ENCODE measurements around the gene PRKD1.

PRKD1 gene

GRCh38 chr14:29759521-29760340 lies 167.9 kb downstream of the PRKD1 start:
- no peak for TF ChIP-seq TOX (CRISPR knock-in tag; IDR thresholded peaks at IDR 0.05; ENCODE audit: borderline replicate concordance)
- TF ChIP-seq TSHZ2 (CRISPR knock-in tag; IDR thresholded peaks at IDR 0.05): no peak
- ATAC-seq: no peak

GRCh38 chr14:29757711-29758233 lies 169.9 kb downstream of the PRKD1 start:
- TF ChIP-seq RARB (CRISPR knock-in tag; IDR thresholded peaks at IDR 0.05) (no peak), CREB5 (CRISPR knock-in tag; IDR thresholded peaks at IDR 0.05; ENCODE audit: low read depth) (no peak), CSDC2 (CRISPR knock-in tag; IDR thresholded peaks at IDR 0.05) (no peak)
- ATAC-seq: no peak

GRCh38 chr14:29757188-29757680 lies 170.4 kb downstream of the PRKD1 start:
- ATAC-seq: no peak
- no peak for TF ChIP-seq PATZ1 (CRISPR knock-in tag; IDR thresholded peaks at IDR 0.05; ENCODE audit: borderline replicate concordance)
- no peak for TF ChIP-seq ZFP30 (CRISPR knock-in tag; IDR thresholded peaks at IDR 0.05)
- TF ChIP-seq SNAI2 (CRISPR knock-in tag; IDR thresholded peaks at IDR 0.05): no peak
- TF ChIP-seq TSHZ2 (CRISPR knock-in tag; IDR thresholded peaks at IDR 0.05): no peak
- no peak for TF ChIP-seq ZNF8 (CRISPR knock-in tag; IDR thresholded peaks at IDR 0.05)
- TF ChIP-seq ZFP3 (CRISPR knock-in tag; IDR thresholded peaks at IDR 0.05): no peak
- TF ChIP-seq ISL1 (CRISPR knock-in tag; IDR thresholded peaks at IDR 0.05): no peak
- TF ChIP-seq ZNF565 (CRISPR knock-in tag; conservative IDR thresholded peaks at IDR 0.05; ENCODE audit: low read depth): no peak
- no peak for TF ChIP-seq PPARA (CRISPR knock-in tag; IDR thresholded peaks at IDR 0.05; ENCODE audit: borderline replicate concordance)

GRCh38 chr14:29756019-29756385 lies 171.6 kb downstream of the PRKD1 start:
- ATAC-seq: no peak
- TF ChIP-seq ZFP30 (CRISPR knock-in tag; IDR thresholded peaks at IDR 0.05) (no peak), OSR1 (CRISPR knock-in tag; IDR thresholded peaks at IDR 0.05) (no peak), CSRNP3 (CRISPR knock-in tag; IDR thresholded peaks at IDR 0.05) (no peak), ARNTL (CRISPR knock-in tag; IDR thresholded peaks at IDR 0.05; ENCODE audit: borderline replicate concordance, low read depth) (no peak), TCF4 (CRISPR knock-in tag; IDR thresholded peaks at IDR 0.05; ENCODE audit: borderline replicate concordance) (no peak), ZC3H10 (CRISPR knock-in tag; IDR thresholded peaks at IDR 0.05) (no peak), CREB5 (CRISPR knock-in tag; IDR thresholded peaks at IDR 0.05; ENCODE audit: low read depth) (no peak), ZNF70 (CRISPR knock-in tag; IDR thresholded peaks at IDR 0.05) (no peak), PPARA (CRISPR knock-in tag; IDR thresholded peaks at IDR 0.05; ENCODE audit: borderline replicate concordance) (no peak), POU6F1 (CRISPR knock-in tag; IDR thresholded peaks at IDR 0.05; ENCODE audit: borderline replicate concordance, low read depth) (no peak), TOX (CRISPR knock-in tag; IDR thresholded peaks at IDR 0.05; ENCODE audit: borderline replicate concordance) (no peak), GLIS3 (CRISPR knock-in tag; IDR thresholded peaks at IDR 0.05) (no peak), RARB (CRISPR knock-in tag; IDR thresholded peaks at IDR 0.05) (no peak), ZNF565 (CRISPR knock-in tag; conservative IDR thresholded peaks at IDR 0.05; ENCODE audit: low read depth) (no peak), BACH2 (CRISPR knock-in tag; IDR thresholded peaks at IDR 0.05; ENCODE audit: borderline replicate concordance) (no peak)

Measured in SK-N-SH treated with all-trans-retinoic acid at 6 μM for 48 hours (cell line).